Activated CD4-positive, alpha-beta T cell treated with anti-CD3 and anti-CD28 coated beads, Interleukin-2, amount 50 U/mL, for 16 hours (primary cell): ENCODE data around the gene DIP2B.
"Not testable (repeated sequence)": the region's sequence is repeated elsewhere in the genome, so short reads cannot be mapped to it uniquely, and the experiment has no call there.

Experiments used
- DNase-seq: peaks from one replicate; pipeline ENCODE4 v3.0.0-alpha.2; 2020

DIP2B gene

GRCh38 chr12:50550530-50551223, 45.9 kb downstream of the DIP2B start:
- no peak for DNase-seq

GRCh38 chr12:50551866-50552265, 47.1 kb downstream of the DIP2B start:
- no peak for DNase-seq

- DNase-seq, result no peak
These were observed 49.9 kb downstream of the DIP2B start for GRCh38 chr12:50554651-50555050.

- DNase-seq, result peak; percentile 63
These were observed 50.7 kb downstream of the DIP2B start for GRCh38 chr12:50555471-50555885.

- DNase-seq, result no peak
These were observed 51.5 kb downstream of the DIP2B start for GRCh38 chr12:50556273-50556672.

- not testable (repeated sequence) for DNase-seq
These were observed 52.0 kb downstream of the DIP2B start for GRCh38 chr12:50556796-50557195.

GRCh38 chr12:50557421-50557820, 52.6 kb downstream of the DIP2B start:
- DNase-seq, result no peak

GRCh38 chr12:50558970-50559369, 54.2 kb downstream of the DIP2B start:
- no peak for DNase-seq

- no peak for DNase-seq
These were observed 58.0 kb downstream of the DIP2B start for GRCh38 chr12:50562520-50563433.

- DNase-seq, result no peak
These were observed 58.6 kb downstream of the DIP2B start for GRCh38 chr12:50563434-50563787.

GRCh38 chr12:50564237-50564947, 59.6 kb downstream of the DIP2B start:
- DNase-seq, result no peak

- no peak for DNase-seq
These were observed 60.1 kb downstream of the DIP2B start for GRCh38 chr12:50564948-50565297.

- no peak for DNase-seq
These were observed 61.3 kb downstream of the DIP2B start for GRCh38 chr12:50566066-50566465.

- DNase-seq, result no peak
These were observed 63.1 kb downstream of the DIP2B start for GRCh38 chr12:50567926-50568325.

GRCh38 chr12:50568338-50569091, 63.7 kb downstream of the DIP2B start:
- no peak for DNase-seq

GRCh38 chr12:50569321-50569720, 64.5 kb downstream of the DIP2B start:
- DNase-seq, result no peak

- DNase-seq, result no peak
These were observed 65.1 kb downstream of the DIP2B start for GRCh38 chr12:50569876-50570275.

- no peak for DNase-seq
These were observed 67.0 kb downstream of the DIP2B start for GRCh38 chr12:50571786-50572185.

GRCh38 chr12:50572287-50572686, 67.5 kb downstream of the DIP2B start:
- DNase-seq, result no peak

GRCh38 chr12:50572760-50573159, 68.0 kb downstream of the DIP2B start:
- no peak for DNase-seq

GRCh38 chr12:50573271-50573670, 68.5 kb downstream of the DIP2B start:
- DNase-seq, result no peak

- DNase-seq, result no peak
These were observed 70.0 kb downstream of the DIP2B start for GRCh38 chr12:50574601-50575348.
